Measurements from ENCODE around the gene ASB1. TPM values are rescaled to one million over a fixed set of nuclear protein-coding genes. Genes with fewer than 3 reads are reported as not detected.

The ASB1 gene
- total and polyA plus RNA-seq, 2 of the 13 experiments (the other 11 are each of a cell fraction or from before 2014, with no cell fraction given): 48.6 to 49.2 TPM

DNA sequence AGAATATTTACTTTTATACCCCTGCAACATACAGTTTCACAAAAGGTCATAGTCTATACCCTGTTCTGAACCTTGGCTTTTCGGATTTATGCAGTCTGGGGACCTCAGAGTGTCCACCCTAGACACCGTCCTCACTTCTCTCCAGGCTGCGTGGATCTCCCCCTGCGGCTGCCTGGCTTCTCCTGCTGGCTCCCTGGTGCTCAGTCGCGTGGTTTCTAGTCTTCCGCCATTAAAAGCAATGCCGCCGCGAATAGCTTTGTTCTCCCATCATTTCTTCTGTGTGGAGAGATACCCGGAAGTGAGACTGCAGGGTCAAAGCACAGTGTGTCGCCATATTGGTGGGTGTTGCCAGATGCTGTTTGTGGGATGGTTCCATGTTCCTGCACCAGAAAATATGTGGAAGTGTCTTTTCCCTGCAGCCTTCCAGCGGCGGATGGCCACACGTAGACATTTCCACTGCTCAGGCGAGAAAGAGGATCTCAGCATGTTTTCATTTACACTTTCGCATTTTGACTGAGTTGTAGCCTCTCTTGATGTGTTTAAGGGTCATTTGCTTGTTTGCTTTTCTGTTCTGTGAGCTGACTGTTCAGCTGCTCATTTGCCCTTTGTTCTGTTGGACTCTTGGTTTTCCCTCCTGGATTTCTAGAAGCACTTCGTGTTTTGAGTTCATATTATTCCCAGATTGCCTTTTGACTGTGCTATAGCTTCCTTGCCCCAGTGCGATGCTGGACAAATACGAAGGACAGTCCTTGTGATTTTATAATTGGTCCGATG lies 22.9 kb upstream of the ASB1 start (continued):
- TF ChIP-seq CHD4 (IDR thresholded peaks at IDR 0.05; ENCODE audit: borderline replicate concordance, low read length) (no peak; the same call in 1 of the 2 replicates), ZNF496 (CRISPR knock-in tag; IDR thresholded peaks at IDR 0.05; ENCODE audit: insufficient replicate concordance) (no peak), CREM (IDR thresholded peaks at IDR 0.05) (peak; percentile 62; the same call in 1 of the 2 replicates), CREM (CRISPR knock-in tag; IDR thresholded peaks at IDR 0.05) (no peak), TOE1 (CRISPR knock-in tag; IDR thresholded peaks at IDR 0.05) (peak; percentile 51), PPARG (CRISPR knock-in tag; conservative IDR thresholded peaks at IDR 0.05) (peak; percentile 93), GPN1 (CRISPR knock-in tag; IDR thresholded peaks at IDR 0.05; ENCODE audit: borderline replicate concordance) (0 out of 2 replicates have a peak, but pooled peaks have one; percentile 11), NFKBIZ (CRISPR knock-in tag; IDR thresholded peaks at IDR 0.05) (no peak), ZNF225 (CRISPR knock-in tag; IDR thresholded peaks at IDR 0.05) (no peak), CHCHD3 (CRISPR knock-in tag; IDR thresholded peaks at IDR 0.05) (no peak), ZNF558 (CRISPR knock-in tag; IDR thresholded peaks at IDR 0.05; ENCODE audit: borderline replicate concordance) (no peak), KAT8 (CRISPR knock-in tag; IDR thresholded peaks at IDR 0.05) (peak; percentile 62; the same call in 1 of the 2 replicates), SRF (IDR thresholded peaks at IDR 0.05; ENCODE audit: low read depth, low read length) (no peak), ZBTB38 (CRISPR knock-in tag; IDR thresholded peaks at IDR 0.05) (peak; percentile 98), KLF16 (CRISPR knock-in tag; IDR thresholded peaks at IDR 0.05) (peak in 1 of 2 experiments; percentile 40; a peak in 1 of 4 replicates), FOXO1 (CRISPR knock-in tag; IDR thresholded peaks at IDR 0.05) (peak; percentile 75), NRL (CRISPR knock-in tag; IDR thresholded peaks at IDR 0.05; ENCODE audit: borderline replicate concordance) (no peak), SIN3A (IDR thresholded peaks at IDR 0.05; ENCODE audit: borderline replicate concordance, low read depth, low read length) (no peak), SAP130 (CRISPR knock-in tag; IDR thresholded peaks at IDR 0.05; ENCODE audit: low read depth) (peak; percentile 69), MTF1 (CRISPR knock-in tag; IDR thresholded peaks at IDR 0.05) (no peak), ZNF337 (CRISPR knock-in tag; IDR thresholded peaks at IDR 0.05; ENCODE audit: borderline replicate concordance, low read depth) (peak; percentile 95)
- TF ChIP-seq, protein P1, sequence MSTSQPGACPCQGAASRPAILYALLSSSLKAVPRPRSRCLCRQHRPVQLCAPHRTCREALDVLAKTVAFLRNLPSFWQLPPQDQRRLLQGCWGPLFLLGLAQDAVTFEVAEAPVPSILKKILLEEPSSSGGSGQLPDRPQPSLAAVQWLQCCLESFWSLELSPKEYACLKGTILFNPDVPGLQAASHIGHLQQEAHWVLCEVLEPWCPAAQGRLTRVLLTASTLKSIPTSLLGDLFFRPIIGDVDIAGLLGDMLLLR (CRISPR knock-in tag; IDR thresholded peaks at IDR 0.05): peak; percentile 31; the same call in 1 of the 2 replicates
- TF ChIP-seq, protein P2, sequence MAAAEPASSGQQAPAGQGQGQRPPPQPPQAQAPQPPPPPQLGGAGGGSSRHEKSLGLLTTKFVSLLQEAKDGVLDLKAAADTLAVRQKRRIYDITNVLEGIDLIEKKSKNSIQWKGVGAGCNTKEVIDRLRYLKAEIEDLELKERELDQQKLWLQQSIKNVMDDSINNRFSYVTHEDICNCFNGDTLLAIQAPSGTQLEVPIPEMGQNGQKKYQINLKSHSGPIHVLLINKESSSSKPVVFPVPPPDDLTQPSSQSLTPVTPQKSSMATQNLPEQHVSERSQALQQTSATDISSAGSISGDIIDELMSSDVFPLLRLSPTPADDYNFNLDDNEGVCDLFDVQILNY (CRISPR knock-in tag; conservative IDR thresholded peaks at IDR 0.05): peak; percentile 20; the same call in 1 of the 2 replicates
- TF ChIP-seq, protein P3, sequence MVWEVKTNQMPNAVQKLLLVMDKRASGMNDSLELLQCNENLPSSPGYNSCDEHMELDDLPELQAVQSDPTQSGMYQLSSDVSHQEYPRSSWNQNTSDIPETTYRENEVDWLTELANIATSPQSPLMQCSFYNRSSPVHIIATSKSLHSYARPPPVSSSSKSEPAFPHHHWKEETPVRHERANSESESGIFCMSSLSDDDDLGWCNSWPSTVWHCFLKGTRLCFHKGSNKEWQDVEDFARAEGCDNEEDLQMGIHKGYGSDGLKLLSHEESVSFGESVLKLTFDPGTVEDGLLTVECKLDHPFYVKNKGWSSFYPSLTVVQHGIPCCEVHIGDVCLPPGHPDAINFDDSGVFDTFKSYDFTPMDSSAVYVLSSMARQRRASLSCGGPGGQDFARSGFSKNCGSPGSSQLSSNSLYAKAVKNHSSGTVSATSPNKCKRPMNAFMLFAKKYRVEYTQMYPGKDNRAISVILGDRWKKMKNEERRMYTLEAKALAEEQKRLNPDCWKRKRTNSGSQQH (CRISPR knock-in tag; IDR thresholded peaks at IDR 0.05; ENCODE audit: low read depth): peak; percentile 80
- TF ChIP-seq, protein P4, sequence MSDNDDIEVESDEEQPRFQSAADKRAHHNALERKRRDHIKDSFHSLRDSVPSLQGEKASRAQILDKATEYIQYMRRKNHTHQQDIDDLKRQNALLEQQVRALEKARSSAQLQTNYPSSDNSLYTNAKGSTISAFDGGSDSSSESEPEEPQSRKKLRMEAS (IDR thresholded peaks at IDR 0.05): peak; percentile 69
- TF ChIP-seq, protein P5, sequence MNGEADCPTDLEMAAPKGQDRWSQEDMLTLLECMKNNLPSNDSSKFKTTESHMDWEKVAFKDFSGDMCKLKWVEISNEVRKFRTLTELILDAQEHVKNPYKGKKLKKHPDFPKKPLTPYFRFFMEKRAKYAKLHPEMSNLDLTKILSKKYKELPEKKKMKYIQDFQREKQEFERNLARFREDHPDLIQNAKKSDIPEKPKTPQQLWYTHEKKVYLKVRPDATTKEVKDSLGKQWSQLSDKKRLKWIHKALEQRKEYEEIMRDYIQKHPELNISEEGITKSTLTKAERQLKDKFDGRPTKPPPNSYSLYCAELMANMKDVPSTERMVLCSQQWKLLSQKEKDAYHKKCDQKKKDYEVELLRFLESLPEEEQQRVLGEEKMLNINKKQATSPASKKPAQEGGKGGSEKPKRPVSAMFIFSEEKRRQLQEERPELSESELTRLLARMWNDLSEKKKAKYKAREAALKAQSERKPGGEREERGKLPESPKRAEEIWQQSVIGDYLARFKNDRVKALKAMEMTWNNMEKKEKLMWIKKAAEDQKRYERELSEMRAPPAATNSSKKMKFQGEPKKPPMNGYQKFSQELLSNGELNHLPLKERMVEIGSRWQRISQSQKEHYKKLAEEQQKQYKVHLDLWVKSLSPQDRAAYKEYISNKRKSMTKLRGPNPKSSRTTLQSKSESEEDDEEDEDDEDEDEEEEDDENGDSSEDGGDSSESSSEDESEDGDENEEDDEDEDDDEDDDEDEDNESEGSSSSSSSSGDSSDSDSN (CRISPR knock-in tag; IDR thresholded peaks at IDR 0.05): peak; percentile 33; the same call in 1 of the 2 replicates

All from HepG2 (cell line).